NCI-H510A treated with DMSO at 0.1 percent for 48 hours (cell line): Measurements from ENCODE around the gene KIR3DL3.
"Not testable (repeated sequence)": the region's sequence is repeated elsewhere in the genome, so short reads cannot be mapped to it uniquely, and the experiment has no call there.

Experiments used
- DNase-seq: peaks from one replicate; lab custom pipeline; 2025; lab: John Stamatoyannopoulos, UW

KIR3DL3 gene

GRCh38 chr19:54782916-54783315 lies 58.7 kb downstream of the KIR3DL3 start:
- not testable (repeated sequence) for DNase-seq
